GM23338 (cell line): ENCODE results near the gene MVP. TPM values are rescaled to one million over a fixed set of nuclear protein-coding genes. Genes with fewer than 3 reads are reported as not detected.

Experiments used
- ATAC-seq: fragments of 200-7000 bp; cut with Tn5 transposase; 3 replicates; pipeline ENCODE4 v1.9.1; 2020
- DNase-seq: peaks from one replicate; pipeline ENCODE4 v3.0.0-alpha.2; 2015; ENCODE audit warnings: low spot score
- H2AFZ ChIP-seq: fragments of 200-600 bp; sonication (generic); 2 replicates; pipeline ENCODE4 v1.8.0; 2016; ENCODE audit warnings: antibody characterized with exemption, mild to moderate bottlenecking, moderate library complexity
- H3F3A ChIP-seq: fragments of 200-600 bp; sonication (generic); replicated peaks from 2 replicates; pipeline ENCODE4 v1.8.0; 2017; ENCODE audit warnings: antibody characterized with exemption, mixed run types, low read depth
- H3K27ac ChIP-seq: fragments of 200-600 bp; sonication (generic); 2 replicates; pipeline ENCODE4 v1.6.1; 2016; ENCODE audit warnings: low read depth
- H3K27me3 ChIP-seq: fragments of 200-600 bp; sonication (generic); 2 replicates; pipeline ENCODE4 v1.8.0; 2016; ENCODE audit warnings: mild to moderate bottlenecking, mixed run types, moderate library complexity; ENCODE audit not compliant: insufficient read depth
- H3K36me3 ChIP-seq: fragments of 200-600 bp; sonication (generic); 2 replicates; pipeline ENCODE4 v1.8.0; 2016; ENCODE audit warnings: mild to moderate bottlenecking; ENCODE audit not compliant: insufficient read depth
- H3K4me1 ChIP-seq: fragments of 200-600 bp; sonication (generic); 2 replicates; pipeline ENCODE4 v1.8.0; 2016; ENCODE audit warnings: mild to moderate bottlenecking, moderate library complexity; ENCODE audit not compliant: insufficient read depth
- H3K4me2 ChIP-seq: fragments of 200-600 bp; sonication (generic); 2 replicates; pipeline ENCODE4 v1.7.1; 2017; ENCODE audit warnings: mixed run types
- H3K4me3 ChIP-seq: fragments of 200-600 bp; sonication (generic); 2 replicates; pipeline ENCODE4 v1.6.1; 2016; ENCODE audit warnings: mixed run types
- H3K79me2 ChIP-seq: fragments of 200-600 bp; sonication (generic); replicated peaks from 2 replicates; pipeline ENCODE4 v1.8.0; 2017; ENCODE audit warnings: mild to moderate bottlenecking; ENCODE audit not compliant: insufficient read depth
- H3K9me2 ChIP-seq: fragments of 200-600 bp; sonication (generic); 2 replicates; pipeline ENCODE4 v1.8.0; 2017; ENCODE audit not compliant: insufficient read depth
- H4K20me1 ChIP-seq: fragments of 200-600 bp; sonication (generic); replicated peaks from 2 replicates; pipeline ENCODE4 v1.8.0; 2017; ENCODE audit warnings: mild to moderate bottlenecking; ENCODE audit not compliant: insufficient read depth
- H3K27ac Mint-ChIP-seq: 2 replicates; pipeline ENCODE4 v1.8.0; 2020; ENCODE audit warnings: inconsistent platforms, mild to moderate bottlenecking, moderate library complexity, mixed read lengths
- H3K27me3 Mint-ChIP-seq: 3 replicates; pipeline ENCODE4 v1.8.0; 2022; ENCODE audit warnings: low read depth, mild to moderate bottlenecking, moderate library complexity, mixed read lengths, inconsistent platforms; ENCODE audit not compliant: insufficient read depth, poor library complexity
- H3K36me3 Mint-ChIP-seq: 3 replicates; pipeline ENCODE4 v1.8.0; 2021; ENCODE audit warnings: low read depth, mild to moderate bottlenecking, inconsistent platforms, moderate library complexity, mixed read lengths
- H3K4me1 Mint-ChIP-seq: 3 replicates; pipeline ENCODE4 v1.8.0; 2020; ENCODE audit warnings: mild to moderate bottlenecking, inconsistent platforms, mixed read lengths
- H3K4me3 Mint-ChIP-seq: 3 replicates; pipeline ENCODE4 v1.8.0; 2021; ENCODE audit warnings: moderate library complexity, mild to moderate bottlenecking, inconsistent platforms, mixed read lengths
- H3K9me3 Mint-ChIP-seq: 3 replicates; pipeline ENCODE4 v1.8.0; 2020; ENCODE audit warnings: moderate library complexity, mild to moderate bottlenecking, inconsistent platforms, mixed read lengths
- ETS1 ChIP-seq: IDR thresholded peaks from 2 replicates; pipeline ENCODE4 v1.6.1; 2016; ENCODE audit warnings: antibody characterized with exemption
- EZH2phosphoT487 ChIP-seq: fragments of 200-600 bp; sonication (generic); IDR thresholded peaks from one replicate; pipeline ENCODE4 v1.8.1; 2018; ENCODE audit warnings: antibody characterized with exemption; ENCODE audit not compliant: unreplicated experiment
- POLR2AphosphoS5 ChIP-seq: IDR thresholded peaks from 2 replicates; pipeline ENCODE4 v1.6.1; 2016; ENCODE audit warnings: antibody characterized with exemption, low read depth
- polyA plus RNA-seq: library from polyadenylated mRNA; unstranded; fragments of >200 nt; fragmentation: Nextera tagmentation; extraction: Ambion mirVana; gene quantifications from 2 replicates; pipeline ENCODE4 v1.2.1, GENCODE V29; 2016
- total RNA-seq: library from RNA; depleted of rRNA; stranded (reverse); fragments of >200 nt; shearing (Covaris generic); gene quantifications from 2 replicates; pipeline ENCODE4 v1.2.3, GENCODE V29; 2014
- TF ChIP-seq, protein P1 (sequence below), 2 experiments: fragments of 200-600 bp in 1 of 2; sonication (generic) in 1 of 2; conservative IDR thresholded peaks; 2 replicates each; pipeline versions ENCODE4 v1.5.1 to v1.6.1; 2016 to 2017; ENCODE audit warnings: antibody characterized with exemption in 2 of 2, low read depth in 2 of 2, mild to moderate bottlenecking in 2 of 2, moderate library complexity in 1 of 2
- TF ChIP-seq, protein P2 (sequence below): fragments of 250-450 bp; sonication (Bioruptor Pico); IDR thresholded peaks from 2 replicates; pipeline ENCODE4 v1.5.0; 2020; ENCODE audit warnings: mild to moderate bottlenecking, moderate library complexity

MVP gene
- total and polyA plus RNA-seq, 2 experiments from 2014 or later, result 1.4 to 3.7 TPM

- Mint-ChIP-seq H3K27ac (no peak overlapping the region), H3K9me3 (peaks cover 4% of the 10 kb centered on the region; the same call in 1 of the 3 replicates), H3K4me1 (peaks cover 35% of the 10 kb centered on the region), H3K27me3 (peaks cover 14% of the 10 kb centered on the region), H3K4me3 (peak overlapping the region; percentile 21; the same call in 2 of the 3 replicates), H3K36me3 (peaks cover 35% of the 10 kb centered on the region)
- Histone ChIP-seq H2AFZ (no peak overlapping the region), H3F3A (peaks cover 24% of the 10 kb centered on the region; the same call in 1 of the 2 replicates), H4K20me1 (0 out of 2 replicates have a peak, but pooled peaks cover 5% of the 10 kb centered on the region), H3K79me2 (peaks cover 17% of the 10 kb centered on the region), H3K27me3 (no peaks in the 10 kb centered on the region), H3K27ac (no peak overlapping the region), H3K4me2 (no peak overlapping the region), H3K9me2 (no peaks in the 10 kb centered on the region), H3K4me3 (no peak overlapping the region), H3K4me1 (peaks cover 24% of the 10 kb centered on the region), H3K36me3 (peaks cover 13% of the 10 kb centered on the region)
- DNase-seq (no peak), ATAC-seq (no peak)
- no peak for TF ChIP-seq ETS1
- TF ChIP-seq, protein P1, sequence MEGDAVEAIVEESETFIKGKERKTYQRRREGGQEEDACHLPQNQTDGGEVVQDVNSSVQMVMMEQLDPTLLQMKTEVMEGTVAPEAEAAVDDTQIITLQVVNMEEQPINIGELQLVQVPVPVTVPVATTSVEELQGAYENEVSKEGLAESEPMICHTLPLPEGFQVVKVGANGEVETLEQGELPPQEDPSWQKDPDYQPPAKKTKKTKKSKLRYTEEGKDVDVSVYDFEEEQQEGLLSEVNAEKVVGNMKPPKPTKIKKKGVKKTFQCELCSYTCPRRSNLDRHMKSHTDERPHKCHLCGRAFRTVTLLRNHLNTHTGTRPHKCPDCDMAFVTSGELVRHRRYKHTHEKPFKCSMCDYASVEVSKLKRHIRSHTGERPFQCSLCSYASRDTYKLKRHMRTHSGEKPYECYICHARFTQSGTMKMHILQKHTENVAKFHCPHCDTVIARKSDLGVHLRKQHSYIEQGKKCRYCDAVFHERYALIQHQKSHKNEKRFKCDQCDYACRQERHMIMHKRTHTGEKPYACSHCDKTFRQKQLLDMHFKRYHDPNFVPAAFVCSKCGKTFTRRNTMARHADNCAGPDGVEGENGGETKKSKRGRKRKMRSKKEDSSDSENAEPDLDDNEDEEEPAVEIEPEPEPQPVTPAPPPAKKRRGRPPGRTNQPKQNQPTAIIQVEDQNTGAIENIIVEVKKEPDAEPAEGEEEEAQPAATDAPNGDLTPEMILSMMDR (conservative IDR thresholded peaks at IDR 0.05; ENCODE audit: low read depth in 2 of 2), result peak; percentile 26 to 53
- TF ChIP-seq POLR2AphosphoS5, result no peak
- no peak for TF ChIP-seq EZH2phosphoT487
- TF ChIP-seq, protein P2, sequence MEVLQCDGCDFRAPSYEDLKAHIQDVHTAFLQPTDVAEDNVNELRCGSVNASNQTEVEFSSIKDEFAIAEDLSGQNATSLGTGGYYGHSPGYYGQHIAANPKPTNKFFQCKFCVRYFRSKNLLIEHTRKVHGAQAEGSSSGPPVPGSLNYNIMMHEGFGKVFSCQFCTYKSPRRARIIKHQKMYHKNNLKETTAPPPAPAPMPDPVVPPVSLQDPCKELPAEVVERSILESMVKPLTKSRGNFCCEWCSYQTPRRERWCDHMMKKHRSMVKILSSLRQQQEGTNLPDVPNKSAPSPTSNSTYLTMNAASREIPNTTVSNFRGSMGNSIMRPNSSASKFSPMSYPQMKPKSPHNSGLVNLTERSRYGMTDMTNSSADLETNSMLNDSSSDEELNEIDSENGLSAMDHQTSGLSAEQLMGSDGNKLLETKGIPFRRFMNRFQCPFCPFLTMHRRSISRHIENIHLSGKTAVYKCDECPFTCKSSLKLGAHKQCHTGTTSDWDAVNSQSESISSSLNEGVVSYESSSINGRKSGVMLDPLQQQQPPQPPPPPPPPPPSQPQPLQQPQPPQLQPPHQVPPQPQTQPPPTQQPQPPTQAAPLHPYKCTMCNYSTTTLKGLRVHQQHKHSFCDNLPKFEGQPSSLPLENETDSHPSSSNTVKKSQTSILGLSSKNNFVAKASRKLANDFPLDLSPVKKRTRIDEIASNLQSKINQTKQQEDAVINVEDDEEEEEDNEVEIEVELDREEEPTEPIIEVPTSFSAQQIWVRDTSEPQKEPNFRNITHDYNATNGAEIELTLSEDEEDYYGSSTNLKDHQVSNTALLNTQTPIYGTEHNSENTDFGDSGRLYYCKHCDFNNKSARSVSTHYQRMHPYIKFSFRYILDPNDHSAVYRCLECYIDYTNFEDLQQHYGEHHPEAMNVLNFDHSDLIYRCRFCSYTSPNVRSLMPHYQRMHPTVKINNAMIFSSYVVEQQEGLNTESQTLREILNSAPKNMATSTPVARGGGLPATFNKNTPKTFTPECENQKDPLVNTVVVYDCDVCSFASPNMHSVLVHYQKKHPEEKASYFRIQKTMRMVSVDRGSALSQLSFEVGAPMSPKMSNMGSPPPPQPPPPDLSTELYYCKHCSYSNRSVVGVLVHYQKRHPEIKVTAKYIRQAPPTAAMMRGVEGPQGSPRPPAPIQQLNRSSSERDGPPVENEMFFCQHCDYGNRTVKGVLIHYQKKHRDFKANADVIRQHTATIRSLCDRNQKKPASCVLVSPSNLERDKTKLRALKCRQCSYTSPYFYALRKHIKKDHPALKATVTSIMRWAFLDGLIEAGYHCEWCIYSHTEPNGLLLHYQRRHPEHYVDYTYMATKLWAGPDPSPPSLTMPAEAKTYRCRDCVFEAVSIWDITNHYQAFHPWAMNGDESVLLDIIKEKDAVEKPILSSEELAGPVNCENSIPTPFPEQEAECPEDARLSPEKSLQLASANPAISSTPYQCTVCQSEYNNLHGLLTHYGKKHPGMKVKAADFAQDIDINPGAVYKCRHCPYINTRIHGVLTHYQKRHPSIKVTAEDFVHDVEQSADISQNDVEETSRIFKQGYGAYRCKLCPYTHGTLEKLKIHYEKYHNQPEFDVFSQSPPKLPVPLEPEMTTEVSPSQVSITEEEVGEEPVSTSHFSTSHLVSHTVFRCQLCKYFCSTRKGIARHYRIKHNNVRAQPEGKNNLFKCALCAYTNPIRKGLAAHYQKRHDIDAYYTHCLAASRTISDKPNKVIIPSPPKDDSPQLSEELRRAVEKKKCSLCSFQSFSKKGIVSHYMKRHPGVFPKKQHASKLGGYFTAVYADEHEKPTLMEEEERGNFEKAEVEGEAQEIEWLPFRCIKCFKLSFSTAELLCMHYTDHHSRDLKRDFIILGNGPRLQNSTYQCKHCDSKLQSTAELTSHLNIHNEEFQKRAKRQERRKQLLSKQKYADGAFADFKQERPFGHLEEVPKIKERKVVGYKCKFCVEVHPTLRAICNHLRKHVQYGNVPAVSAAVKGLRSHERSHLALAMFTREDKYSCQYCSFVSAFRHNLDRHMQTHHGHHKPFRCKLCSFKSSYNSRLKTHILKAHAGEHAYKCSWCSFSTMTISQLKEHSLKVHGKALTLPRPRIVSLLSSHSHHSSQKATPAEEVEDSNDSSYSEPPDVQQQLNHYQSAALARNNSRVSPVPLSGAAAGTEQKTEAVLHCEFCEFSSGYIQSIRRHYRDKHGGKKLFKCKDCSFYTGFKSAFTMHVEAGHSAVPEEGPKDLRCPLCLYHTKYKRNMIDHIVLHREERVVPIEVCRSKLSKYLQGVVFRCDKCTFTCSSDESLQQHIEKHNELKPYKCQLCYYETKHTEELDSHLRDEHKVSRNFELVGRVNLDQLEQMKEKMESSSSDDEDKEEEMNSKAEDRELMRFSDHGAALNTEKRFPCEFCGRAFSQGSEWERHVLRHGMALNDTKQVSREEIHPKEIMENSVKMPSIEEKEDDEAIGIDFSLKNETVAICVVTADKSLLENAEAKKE, result no peak
Observed at GRCh38 chr16:29819506-29819905, 756 bp upstream of the MVP start.
